HG03280 (cell line): ENCODE results near the gene PDGFD.

Experiments used
- ATAC-seq: cut with Tn5 transposase; IDR thresholded peaks from one replicate; pipeline ENCODE4 v1.9.1; 2021; ENCODE audit warnings: mild to moderate bottlenecking, moderate library complexity; ENCODE audit not compliant: unreplicated experiment

The PDGFD gene

GRCh38 chr11:104146421-104146820 is 17.5 kb downstream of the PDGFD start:
- ATAC-seq = no peak

GRCh38 chr11:104145062-104145461 is 18.9 kb downstream of the PDGFD start:
- no peak for ATAC-seq

- no peak for ATAC-seq
These were observed 21.2 kb downstream of the PDGFD start for GRCh38 chr11:104142698-104143097.

DNA sequence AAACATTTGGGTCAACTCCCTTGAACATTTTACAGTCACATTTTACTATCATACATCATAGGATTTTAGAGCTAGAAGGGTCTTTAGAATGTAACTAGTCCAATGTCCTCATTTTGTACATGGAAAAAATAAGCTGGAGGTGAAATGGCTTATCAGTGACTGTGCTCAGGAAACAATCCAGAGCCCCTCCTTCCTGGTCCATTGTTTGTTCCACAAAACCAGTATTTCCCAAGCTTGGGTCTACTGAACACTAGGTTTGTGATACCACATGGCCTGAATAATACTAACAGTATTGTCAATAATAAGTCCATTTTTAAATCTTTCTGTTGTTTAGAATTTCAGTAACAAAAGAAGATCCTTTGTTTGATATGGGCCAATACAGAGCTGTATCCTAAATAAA is 27.1 kb downstream of the PDGFD start:
- no peak for ATAC-seq

GRCh38 chr11:104134745-104135144 is 29.2 kb downstream of the PDGFD start:
- ATAC-seq = no peak

DNA sequence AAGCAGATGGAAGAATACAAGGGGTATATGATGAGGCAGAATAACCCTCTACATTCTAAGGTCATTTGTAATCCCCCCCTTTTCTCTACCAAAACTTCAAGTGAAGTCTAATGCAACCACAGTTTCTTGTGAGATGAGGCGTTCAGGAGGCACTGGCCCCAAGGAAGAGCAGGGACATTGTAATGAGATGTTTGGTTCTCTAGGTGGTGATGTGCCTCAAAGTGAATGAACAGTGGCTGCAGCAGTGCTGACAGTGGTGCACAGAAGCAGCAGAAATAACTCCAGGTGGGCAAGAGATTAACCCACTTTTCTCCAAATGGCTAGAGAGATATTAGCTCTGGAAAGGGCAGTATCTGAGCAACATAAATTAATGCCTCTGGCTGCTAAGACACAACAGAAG is 33.8 kb downstream of the PDGFD start:
- no peak for ATAC-seq

GRCh38 chr11:104129145-104129544 is 34.8 kb downstream of the PDGFD start:
- ATAC-seq = no peak

- ATAC-seq = no peak
These were observed 36.1 kb downstream of the PDGFD start for GRCh38 chr11:104127828-104128227.

DNA sequence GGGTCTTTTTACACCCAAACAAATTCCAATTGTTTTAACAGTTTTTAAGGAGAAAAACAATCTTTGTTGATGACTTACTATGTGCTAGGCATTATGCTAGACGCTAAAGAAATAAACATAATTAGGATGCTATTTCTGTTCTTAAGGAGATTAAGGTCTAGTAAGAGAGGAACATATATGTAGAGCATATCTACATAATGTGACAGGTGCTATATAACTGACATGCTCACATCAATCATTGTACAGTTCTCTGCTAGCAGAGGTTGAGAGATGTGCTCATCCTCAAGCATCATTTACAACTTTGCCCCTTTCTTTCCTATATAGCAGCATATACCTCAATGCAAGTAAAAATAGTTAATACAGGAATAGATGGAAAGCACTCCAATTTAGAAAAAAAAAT is 37.5 kb downstream of the PDGFD start:
- ATAC-seq = no peak

DNA sequence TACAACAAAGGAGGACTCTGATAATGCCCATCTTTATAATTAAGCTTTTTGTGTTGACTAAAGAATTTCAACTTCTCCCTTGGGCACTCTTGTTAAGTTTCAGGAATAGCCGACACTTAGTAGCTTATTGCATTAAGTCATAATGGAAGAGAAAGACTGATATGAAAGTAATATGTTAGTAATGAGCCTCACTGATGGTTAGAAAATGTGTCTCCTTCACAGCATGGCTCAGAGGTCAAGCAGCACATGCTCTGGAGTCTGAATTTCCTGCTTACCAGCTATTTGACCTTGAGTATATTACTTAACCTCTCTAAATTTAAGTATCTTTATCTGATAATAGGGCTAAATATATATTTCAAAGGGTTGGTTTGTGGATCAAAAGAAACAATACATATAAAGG is 39.0 kb downstream of the PDGFD start:
- peak; percentile 75 for ATAC-seq

- ATAC-seq = no peak
These were observed 41.1 kb downstream of the PDGFD start for GRCh38 chr11:104122836-104123235.

DNA sequence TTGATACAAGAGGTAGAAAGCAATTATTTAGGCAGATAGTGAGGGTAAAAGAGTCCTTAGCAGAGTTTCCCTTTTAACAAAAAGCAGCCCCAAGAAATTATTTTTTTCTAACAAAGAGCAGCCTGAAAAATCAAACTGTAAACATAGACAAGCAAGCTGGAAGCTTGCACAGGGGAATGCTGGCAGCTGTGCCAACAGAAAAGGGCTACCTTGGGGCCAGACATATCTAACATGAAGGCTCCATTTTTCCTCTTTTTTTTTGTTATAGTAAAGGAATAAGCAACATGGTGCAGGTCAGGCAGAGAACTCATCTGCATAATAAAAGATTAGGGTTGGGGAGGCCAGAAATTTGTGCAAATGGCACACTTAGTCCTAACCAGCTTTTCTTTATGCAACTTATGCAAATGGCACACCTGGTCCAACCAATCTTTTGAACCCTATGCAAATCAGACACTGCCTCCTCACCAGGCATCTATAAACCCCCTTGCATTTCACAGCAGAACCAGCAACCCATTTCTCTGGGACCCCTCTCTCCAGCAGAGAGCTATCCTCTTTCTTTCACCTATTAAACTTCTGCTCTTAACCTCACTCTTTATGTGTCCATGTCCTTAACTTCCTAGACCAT is 41.8 kb downstream of the PDGFD start:
- no peak for ATAC-seq

GRCh38 chr11:104120493-104121137 is 43.3 kb downstream of the PDGFD start:
- ATAC-seq = no peak

DNA sequence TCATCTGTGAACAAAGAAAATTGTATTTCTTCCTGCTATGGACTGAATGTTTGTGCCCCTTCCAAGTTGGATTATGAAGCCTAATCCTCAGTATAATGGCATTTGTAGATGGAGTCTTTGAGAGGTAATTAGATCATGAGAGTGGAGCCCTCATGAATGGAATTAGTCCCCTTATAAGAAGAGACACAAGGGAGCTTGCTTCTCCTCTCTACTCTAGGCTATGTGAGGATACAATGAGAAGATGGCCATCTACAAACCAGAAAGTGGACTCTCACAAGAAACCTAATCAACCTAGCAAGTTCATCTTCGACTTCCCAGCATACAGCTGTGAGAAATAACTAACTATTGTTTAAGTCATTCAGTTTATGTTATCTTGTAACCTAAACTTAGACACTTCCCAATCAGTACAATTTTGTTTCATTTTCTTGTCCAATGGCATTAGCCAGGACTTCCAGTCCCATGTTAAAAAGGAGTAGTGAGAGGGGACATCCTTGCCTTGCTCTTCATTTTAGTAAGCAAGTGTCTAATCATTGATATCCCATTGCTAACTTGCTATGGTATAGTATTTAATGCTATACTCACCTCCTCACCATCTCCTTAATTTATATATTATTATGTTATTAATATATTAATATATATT is 45.7 kb downstream of the PDGFD start:
- ATAC-seq = no peak

GRCh38 chr11:104113541-104113940 is 50.4 kb downstream of the PDGFD start:
- ATAC-seq = no peak

- ATAC-seq = no peak
These were observed 57.7 kb downstream of the PDGFD start for GRCh38 chr11:104106136-104106754.

DNA sequence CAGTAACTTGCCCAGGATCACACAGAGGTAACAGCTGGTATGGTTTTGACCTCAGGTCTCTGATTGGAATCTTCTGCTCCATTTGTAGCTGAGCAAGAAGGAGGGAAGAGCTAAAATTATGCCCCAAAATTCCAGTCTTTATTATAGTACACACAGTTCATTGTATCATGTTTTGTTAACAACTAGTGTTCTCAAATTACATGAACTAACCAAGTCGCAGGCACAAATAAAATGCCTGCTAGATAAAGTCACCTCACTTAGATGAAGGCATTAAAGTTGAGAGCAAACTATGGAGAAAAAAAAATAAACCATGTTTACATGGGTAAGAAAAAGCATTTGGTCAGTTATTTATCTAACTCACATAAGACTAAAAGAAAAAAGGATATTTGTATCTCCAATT is 58.8 kb downstream of the PDGFD start:
- ATAC-seq = no peak

- ATAC-seq = peak; percentile 78
These were observed 59.3 kb downstream of the PDGFD start for GRCh38 chr11:104104664-104105063.

GRCh38 chr11:104104201-104104600 is 59.7 kb downstream of the PDGFD start:
- peak; percentile 23 for ATAC-seq

- ATAC-seq = no peak
These were observed 65.4 kb downstream of the PDGFD start for GRCh38 chr11:104098555-104098954.

DNA sequence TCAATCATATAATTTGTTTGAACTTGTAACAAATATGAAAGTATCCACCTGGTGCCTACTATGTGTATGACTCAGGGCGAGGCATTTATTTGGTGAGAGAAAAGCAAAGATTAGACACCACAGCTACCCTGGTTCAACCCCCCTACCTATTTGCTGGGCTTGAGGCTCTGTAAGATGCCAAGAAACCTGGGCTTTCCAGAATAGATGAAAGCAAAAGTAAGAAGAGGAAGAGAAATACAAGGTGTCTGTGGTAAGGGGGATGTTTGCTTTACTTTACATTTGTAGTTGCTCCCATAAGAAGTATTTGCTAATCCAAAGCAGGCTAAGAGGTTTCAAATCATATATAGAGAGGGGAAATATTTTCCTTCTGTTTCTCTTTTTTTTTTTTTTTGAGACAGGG is 65.8 kb downstream of the PDGFD start:
- ATAC-seq = no peak

DNA sequence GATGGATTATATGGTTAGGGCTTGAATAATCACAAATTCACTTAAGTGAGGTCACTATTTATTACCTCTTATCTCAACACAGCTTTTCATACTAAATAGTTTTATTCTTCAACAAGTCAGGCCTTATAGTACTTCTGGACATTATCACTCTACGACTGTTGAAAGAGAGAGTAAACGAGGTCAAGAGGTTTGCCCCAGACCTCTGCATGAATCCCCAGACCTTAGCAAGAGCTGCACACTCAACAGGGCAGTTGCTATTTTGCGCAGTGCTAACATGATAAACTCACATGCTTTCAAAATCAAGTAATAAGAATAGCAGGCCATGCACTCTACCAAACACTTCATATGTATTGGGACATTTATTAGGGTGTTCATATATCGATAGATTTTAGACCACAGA is 67.0 kb downstream of the PDGFD start:
- no peak for ATAC-seq
